Stimulated activated CD4-positive, alpha-beta T cell treated with anti-CD3 and anti-CD28 coated beads, TNF-alpha, amount 100 ng/mL, for 24 hours (primary cell): ENCODE results near the gene OR52W1.

Source experiments
- DNase-seq, 3 experiments: peaks; one replicate each; pipeline ENCODE4 v3.0.0-alpha.2; 2020; ENCODE audit warnings: low read depth in 3 of 3

The OR52W1 gene, protein sequence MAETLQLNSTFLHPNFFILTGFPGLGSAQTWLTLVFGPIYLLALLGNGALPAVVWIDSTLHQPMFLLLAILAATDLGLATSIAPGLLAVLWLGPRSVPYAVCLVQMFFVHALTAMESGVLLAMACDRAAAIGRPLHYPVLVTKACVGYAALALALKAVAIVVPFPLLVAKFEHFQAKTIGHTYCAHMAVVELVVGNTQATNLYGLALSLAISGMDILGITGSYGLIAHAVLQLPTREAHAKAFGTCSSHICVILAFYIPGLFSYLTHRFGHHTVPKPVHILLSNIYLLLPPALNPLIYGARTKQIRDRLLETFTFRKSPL

DNA sequence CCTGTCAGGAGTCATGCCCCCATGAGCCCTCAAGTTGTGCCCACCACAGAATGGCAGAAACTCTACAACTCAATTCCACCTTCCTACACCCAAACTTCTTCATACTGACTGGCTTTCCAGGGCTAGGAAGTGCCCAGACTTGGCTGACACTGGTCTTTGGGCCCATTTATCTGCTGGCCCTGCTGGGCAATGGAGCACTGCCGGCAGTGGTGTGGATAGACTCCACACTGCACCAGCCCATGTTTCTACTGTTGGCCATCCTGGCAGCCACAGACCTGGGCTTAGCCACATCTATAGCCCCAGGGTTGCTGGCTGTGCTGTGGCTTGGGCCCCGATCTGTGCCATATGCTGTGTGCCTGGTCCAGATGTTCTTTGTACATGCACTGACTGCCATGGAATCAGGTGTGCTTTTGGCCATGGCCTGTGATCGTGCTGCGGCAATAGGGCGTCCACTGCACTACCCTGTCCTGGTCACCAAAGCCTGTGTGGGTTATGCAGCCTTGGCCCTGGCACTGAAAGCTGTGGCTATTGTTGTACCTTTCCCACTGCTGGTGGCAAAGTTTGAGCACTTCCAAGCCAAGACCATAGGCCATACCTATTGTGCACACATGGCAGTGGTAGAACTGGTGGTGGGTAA, at the start of gene OR52W1:
Gene OR52W1, plus strand, starts transcription at position 51 of the 637 bp plus-strand sequence. Its CDS starts 0 bp downstream, at position 51.
- DNase-seq, result no peak

DNA sequence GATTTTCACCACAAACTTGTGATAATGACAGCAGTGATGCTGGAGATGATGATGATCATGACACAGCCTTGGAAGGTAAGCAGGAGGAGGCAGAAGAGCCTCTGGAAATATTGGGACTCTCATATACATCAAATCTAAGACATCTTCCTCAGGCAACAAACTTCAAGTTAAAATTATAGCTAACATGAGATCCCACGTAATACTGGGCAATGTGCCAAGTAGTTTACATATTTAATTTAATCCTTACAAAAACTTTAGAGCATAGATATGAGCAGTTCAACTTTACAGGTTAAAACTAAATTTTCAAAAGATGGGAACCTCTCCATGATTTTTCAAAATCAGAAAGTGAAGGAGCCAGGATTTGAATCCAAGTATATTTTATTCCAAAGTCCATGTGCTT, 47.9 kb upstream of the OR52W1 start:
- no peak for DNase-seq

DNA sequence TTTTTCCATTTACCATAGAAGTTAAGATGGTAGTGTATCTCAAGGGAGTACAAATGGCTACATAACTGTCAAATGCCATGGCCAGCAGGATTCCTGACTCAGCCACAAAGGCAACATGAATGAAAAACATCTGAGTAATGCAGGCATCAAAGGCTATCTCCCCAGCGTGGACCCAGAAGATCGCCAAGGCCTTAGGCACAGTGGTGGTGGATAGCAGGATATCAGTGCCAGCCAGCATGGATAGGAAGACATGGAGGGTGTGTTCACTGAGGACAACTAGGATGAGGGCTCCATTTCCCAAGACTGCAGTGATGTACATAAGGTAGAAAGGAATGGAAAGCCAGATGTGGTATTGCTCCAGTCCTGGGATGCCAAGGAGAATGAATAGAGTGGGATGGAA, 46.9 kb upstream of the OR52W1 start:
- no peak for DNase-seq

DNA sequence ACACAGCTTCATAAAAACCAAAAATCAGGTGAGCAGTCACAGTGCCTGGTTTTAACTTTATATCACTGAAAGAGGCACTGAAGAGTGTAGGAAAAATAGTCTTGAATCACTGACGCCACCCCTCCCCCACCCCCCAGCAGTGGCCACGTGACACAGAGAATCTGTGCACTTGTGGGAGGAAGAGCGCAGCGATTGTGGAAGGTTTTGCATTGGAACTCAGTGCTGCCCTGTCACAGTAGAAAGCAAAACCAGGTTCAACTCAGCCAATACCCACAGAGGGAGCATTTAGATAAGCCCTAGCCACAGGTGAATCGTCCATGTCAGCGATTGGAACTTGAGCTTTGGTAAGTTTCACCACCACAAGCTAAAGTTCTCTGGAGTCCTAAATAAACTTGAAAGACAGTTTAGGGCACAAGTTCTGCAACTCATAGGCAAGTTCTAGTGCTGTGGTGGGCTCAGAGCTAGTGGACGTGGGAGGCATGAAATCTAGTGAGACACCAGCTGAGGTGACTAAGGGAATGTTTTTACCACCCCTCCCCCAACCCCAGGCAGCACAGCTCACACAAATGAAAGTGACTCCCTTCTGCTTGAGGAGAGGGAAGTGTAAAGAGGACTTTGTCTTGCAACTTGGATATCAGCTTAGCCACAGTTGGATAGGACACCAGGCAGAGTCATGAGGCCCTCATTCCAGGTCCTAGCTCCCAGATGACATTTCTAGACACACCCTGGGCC, 42.2 kb upstream of the OR52W1 start:
- no peak for DNase-seq

DNA sequence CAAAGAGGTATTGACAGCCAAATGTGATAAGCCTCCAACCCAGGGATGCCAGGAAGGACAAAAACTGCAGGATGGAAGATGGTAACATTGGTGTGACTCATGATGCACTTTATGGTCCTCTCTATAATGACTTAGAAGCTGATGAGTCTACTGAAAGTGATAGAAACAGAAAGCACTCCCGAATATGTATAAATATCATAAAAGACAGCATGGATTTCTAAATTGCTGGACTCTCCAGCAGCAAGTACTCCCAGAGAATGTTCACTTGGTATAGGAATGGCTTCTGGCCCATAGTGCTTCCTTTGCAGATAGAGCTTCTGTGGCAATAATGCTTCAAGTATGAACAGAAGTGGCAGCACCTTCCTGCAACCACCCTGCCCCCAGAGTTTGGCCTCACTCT, 28.8 kb upstream of the OR52W1 start, which contains the start of gene OR52B2:
Gene OR52B2, minus strand, starts transcription at position 101 of the 400 bp plus-strand sequence. Its CDS starts 0 bp downstream, at position 101.
- DNase-seq, result no peak

DNA sequence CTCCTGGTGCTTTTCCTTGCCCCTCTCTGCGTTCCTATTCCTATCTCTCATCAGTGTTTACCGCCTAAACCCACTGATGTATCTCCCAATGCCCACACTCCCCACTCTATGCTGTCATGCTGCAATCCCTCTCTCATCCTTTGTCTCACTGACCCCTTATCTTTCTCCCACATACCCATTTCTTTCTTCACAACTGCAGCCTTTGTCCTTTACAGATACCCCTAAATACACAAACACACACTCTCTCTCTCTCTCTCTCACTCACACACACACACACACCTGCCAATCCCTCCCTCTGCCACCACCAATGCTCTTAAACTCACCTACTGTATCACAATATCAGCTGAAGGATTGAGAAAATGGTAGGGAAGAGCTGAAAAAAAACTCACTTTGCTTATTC, 23.6 kb upstream of the OR52W1 start:
- DNase-seq, result no peak

DNA sequence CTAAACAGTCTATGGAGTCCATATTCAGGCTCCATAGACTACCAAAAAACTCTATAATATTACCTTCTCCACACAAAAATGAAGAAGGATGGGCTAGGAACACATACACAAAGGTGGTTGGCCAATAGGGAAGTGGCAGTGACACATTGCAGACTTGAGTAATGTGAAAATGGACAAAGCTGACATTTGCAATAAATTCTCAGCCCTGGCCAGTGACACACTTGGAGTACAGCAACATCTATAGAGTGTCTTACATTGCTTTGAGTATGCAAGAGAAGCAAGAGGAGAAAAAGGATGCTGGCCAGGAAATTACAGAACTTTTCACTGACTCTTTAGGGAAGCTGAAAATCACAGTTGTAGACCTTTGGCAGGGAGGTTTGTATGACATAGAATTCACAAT, 7.3 kb upstream of the OR52W1 start:
- DNase-seq, result no peak

DNA sequence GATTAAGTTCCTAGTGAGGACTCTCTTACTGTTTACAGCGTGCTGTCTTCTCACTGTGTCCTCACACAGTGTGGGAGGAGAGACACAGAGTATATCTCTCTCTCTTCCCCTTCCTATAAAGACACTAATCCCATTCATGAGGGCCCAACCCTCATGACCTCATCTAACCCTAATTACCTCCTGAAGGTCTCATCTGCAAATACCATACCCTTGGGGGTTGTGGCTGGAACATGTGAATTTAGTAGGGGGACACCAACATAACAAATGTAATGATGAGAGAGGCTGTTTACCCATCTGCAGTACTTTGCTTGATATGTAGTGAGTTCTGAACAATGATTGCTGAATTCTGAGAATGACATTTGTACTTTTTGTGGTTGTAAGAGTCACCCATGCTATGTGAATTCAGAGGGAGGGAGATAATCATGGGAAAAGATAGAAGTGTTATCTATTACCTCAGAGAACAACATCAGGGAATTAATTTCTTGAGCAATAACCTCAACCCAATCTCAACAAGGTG, 4.9 kb upstream of the OR52W1 start:
- DNase-seq, result no peak

DNA sequence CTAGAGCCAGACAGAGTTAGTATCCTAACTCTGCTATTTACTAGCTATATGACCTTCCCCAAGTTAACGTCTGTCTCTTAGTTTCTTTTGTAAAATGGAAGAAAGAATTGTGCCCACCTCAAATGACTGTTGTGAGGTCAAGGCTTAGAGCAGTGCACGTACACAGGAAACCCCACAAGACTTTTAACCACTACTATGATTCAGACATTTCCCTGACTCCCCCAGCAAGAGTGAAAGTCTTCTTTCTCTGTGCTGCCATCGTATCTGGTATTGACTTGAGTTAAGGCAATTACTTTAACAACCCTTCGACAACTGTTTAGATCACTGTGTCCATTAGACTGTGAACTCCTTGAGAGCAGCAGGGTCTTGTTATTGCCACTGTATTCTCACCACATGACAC, 2.6 kb upstream of the OR52W1 start:
- DNase-seq, result no peak

DNA sequence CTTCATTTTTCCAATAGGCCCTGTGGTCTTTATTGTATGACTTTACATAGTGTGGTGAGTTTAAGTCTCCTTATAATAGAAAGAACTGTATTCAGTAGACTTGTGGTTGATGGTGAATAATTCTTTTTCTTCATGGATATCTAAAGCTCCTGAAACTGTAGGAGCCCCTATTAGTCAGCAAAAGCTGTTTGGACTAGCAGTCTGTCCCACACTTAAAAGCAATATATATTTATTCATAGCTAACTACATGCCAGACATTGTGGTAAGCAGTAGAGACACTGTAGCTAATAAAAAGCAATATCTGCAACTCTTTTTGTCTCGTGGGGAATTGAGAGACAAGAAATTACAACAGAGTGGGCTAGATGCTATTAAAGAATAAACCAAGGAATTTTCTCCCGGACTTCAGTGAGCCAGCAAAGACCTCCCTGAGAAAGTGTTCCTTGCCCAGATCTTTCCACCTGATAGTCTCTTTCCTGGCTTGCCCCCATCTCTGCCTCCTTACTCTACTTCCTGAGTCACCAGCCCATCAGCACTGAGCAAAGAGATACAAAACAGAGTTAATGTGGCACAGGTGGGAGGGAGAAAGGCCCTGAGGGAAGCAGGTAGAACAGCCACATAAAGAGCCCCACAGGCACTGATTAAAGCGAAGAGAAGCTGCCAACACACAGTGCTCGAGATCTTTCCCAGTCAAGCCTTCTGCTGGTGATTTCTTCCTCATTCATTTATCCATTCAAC, 1.4 kb upstream of the OR52W1 start:
- DNase-seq, result no peak

DNA sequence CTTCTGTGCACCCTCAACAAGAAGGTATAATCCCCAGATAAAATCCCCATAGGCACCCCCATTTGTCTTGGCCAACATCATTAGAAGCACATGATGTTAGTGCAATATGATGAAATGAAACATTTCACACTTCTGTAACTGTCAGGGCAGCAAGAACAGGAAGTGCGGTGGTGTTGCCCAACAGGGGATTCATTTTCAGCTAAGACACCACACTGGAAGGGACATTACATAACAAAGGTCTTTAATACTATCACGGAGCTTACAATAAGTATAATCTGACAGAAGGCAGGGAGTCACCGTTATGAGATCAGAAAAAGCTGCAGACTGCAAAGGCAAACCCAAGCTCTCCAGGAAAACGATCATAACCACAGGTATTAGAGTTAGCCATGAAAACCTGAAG, 2.0 kb downstream of the OR52W1 start:
- no peak for DNase-seq

DNA sequence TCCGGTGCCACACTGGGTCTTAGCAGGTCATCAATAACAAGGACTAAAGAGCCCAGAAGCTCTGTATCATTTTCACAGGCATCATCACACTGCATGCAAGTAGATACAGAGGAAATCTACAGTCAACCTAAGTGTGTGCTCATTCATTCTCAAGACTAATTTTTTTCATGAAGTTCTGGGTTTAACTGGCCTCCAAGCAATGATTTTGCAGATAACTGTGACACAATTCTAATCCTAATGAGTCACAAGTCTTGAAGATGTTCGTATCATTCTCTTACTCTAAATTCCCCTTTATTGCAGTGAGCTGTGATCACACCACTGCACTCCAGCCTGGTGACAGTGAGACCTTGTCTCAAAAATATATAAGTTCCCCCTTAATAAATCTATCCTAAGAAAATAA, 2.5 kb downstream of the OR52W1 start:
- no peak for DNase-seq

DNA sequence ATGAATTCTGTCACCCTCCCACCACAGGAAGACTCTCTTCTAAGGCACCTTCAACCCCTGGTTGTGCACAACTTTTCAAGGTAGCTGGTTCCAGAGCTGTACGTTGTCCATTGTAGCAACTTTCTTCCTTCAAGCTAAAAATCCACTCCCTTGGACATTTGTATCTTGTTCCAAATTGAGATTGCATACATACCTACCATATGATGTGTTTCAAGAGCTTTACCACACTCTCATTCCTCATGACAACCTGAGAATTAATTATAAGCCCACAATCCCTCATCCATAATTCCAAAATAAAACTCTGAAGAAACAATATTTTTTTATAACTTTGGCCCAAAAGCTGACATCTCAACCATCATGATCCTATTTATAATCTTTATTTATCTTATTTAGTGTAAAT, 3.0 kb downstream of the OR52W1 start:
- no peak for DNase-seq

DNA sequence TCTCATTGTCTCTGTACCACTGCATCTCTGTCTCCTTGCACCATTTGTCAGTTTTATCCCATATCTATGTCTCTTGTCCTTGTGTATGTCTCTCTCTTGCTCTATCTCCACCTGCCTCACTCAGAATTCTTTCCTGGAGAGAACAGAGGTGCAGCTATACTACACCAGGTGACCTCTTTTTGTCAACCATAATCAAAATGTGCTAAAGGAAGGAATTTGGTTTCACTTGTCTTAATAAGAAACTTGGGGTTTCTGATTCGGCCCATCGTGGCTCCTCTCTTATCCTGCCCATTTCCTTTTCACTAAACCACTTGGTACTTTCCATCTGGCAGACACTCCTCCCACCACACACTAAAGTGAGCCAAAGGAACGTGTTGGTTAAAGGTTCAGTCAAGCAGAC, 4.3 kb downstream of the OR52W1 start:
- DNase-seq, result peak in 1 of 3 experiments; percentile 6

DNA sequence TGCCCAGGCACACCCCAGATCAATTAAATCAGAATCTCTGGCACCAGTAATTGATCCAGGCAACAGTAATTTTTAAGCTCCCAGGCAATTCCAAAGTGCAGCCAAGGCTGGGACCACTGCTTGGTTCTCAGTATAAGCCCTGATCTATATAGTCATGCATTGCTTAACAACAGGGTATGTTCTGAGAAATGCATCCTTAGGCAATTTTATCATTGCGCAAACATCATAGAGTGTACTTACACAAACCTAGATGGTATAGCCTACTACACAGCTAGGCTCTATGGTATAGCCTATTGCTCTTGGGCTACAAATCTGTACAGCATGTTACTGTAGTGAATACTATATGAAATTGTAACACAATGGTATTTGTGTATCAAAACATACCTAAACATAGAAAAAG, 5.7 kb downstream of the OR52W1 start:
- no peak for DNase-seq

DNA sequence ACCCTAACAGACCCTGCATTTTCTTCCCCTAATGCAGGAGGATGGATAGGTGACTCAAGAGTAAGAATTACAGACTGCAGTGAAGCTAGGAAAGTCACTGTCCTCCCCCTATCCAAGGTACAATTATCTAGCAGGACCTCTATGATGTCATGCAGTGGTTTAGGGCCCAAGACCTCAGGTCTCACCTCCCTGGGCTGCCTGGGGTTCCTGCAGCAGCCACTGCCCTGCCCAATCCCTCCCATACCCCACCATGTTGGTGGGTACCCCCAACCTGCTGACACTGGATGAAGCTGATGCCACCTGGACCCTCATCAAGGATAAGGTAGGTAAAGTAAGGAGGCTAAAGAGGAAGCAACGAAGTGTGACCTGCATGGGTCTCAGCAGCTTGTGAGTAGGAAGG, 6.3 kb downstream of the OR52W1 start, which contains the start of gene C11orf42:
Gene C11orf42, plus strand, starts transcription at position 192 of the 400 bp plus-strand sequence. Its CDS starts 59 bp downstream, at position 251.
- no peak for DNase-seq

DNA sequence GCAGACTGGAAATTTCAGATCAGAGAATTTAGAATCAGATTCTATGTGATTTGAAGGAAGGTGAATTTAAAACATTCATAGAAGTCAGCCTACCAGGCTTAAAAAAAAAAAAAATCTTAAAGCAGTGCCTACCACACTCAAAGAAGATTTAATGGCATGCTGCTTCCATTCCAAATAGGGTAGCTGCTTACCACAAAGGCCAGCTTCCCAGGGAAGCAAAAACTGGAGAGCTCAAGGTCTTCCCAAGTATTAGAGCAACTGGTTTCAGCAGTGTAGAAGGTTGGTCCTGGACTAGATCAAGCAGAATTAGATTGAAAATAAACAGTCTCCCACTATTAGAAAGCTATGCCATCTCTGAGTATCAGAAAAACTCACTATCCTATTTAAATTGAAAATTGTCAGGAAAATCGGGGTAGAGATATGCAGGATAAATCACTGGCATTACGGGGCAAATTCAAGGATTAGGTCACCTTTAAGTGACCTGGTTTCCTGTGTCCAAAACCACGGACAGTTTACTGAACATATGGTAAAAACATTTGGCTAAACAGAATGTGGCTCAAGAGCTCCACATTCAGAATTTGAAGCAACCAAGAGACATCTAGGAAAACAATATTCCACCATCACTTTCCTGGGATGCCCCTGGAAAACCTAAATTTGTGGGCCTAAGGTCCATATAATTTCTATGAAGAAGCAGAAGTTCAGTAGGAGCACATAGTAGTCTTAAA, 7.6 kb downstream of the OR52W1 start:
- no peak for DNase-seq

DNA sequence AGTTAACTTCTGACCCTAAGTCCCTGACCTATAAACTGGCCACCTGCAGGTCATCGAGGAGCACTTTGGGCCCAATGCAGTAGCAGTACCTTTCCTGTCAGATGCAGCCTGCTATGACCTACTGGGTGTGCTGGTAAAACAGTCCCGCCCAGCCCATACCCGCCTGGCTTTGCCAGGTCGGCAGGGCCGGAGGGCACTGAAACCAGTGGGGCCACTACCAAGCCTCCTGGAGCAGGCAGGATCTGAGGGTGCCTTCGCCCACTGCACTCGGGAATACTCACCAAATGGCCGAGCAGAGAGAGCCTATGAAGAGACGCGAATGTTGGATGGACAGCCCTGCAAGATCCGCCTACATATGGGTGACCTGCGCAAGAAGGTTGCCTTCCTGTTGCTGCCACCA, 10.8 kb downstream of the OR52W1 start:
- DNase-seq, result no peak

DNA sequence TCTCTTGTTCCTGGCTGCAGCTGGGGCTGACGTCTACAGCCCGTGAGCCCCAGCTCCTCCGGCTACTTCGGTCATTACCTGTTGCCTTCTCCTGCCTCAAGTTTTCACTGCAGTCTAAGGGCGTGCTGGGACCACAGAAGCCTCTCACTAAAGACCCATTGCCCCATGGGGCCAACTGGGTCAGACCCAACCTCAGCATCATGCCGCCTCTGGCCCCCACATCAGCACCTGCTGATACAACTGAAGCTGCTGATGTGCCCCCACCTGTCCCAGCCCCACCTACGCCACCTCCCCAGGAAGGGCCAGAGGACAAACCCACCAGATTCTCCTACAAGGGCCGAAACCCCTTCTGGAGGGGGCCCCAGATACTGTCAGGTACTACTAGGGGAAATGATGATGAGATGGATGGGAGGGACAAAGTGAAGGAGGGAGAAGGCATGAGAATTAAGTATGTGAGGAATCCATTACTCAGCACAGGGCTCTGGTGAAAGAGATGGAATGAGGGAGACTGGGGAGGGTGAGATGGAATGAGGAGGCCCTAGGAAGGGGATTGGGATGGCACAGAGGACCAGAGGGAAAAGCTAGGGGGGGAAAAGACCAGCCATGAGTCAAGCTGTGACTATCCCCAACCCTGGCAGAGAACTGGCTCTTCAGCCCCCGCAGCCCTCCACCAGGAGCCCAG, 11.4 kb downstream of the OR52W1 start:
- no peak for DNase-seq

DNA sequence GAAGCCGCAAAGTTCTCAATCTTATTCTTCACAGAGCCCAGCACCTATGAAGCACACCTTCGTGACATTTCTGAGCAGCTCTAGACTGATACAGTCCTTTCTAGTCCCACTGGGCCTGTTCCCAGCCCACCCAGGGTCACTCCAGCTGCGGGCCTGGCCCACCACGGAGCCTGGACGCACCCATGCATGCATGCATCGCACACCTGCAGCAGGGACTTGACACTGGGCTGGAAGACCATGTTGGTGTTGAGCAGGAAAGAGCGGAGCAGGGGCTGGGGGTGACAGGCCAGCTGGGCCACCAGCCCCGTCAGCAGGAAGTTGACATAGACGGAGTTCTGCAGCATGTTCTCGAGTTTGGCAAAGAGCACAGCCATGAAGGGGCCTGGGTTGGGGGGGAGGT, 15.5 kb downstream of the OR52W1 start:
- DNase-seq, result no peak
